Astrocyte of the cerebellum (primary cell): ENCODE data around the gene PSMF1.
"Not testable (repeated sequence)": the region's sequence is repeated elsewhere in the genome, so short reads cannot be mapped to it uniquely, and the experiment has no call there.

Experiments
- DNase-seq: peaks from one replicate; pipeline ENCODE4 v3.0.0-alpha.2; 2011; ENCODE audit warnings: low read depth
- H3K4me3 ChIP-seq: 2 replicates; pipeline ENCODE4 v1.5.1; 2011; ENCODE audit warnings: mild to moderate bottlenecking, low read depth, low read length, moderate library complexity
- CTCF ChIP-seq: IDR thresholded peaks from 2 replicates; pipeline ENCODE4 v1.5.1; 2012; ENCODE audit warnings: low read length, low read depth, moderate library complexity, mild to moderate bottlenecking; ENCODE audit errors: missing control alignments
- in situ Hi-C: cut with HindIII; loops from 2 replicates; pipeline ENCODE4 v1.10.0; 2017; ENCODE audit warnings: low sequenced_read_pairs

The PSMF1 gene

GRCh38 chr20:1137236-1137635, 18.8 kb downstream of the PSMF1 start:
- in situ Hi-C loops: no loop called here
- no peak overlapping the region for H3K4me3 ChIP-seq
- no peak for DNase-seq
- no peak for TF ChIP-seq CTCF

- in situ Hi-C loops: no loop called here
- no peak overlapping the region for H3K4me3 ChIP-seq
- no peak for TF ChIP-seq CTCF
- no peak for DNase-seq
Observed at GRCh38 chr20:1144401-1145172, 26.2 kb downstream of the PSMF1 start.

GRCh38 chr20:1146957-1147356, 28.6 kb downstream of the PSMF1 start:
- H3K4me3 ChIP-seq: no peak overlapping the region
- DNase-seq: no peak
- in situ Hi-C loops: no loop called here
- no peak for TF ChIP-seq CTCF

GRCh38 chr20:1149812-1150211, 31.4 kb downstream of the PSMF1 start:
- DNase-seq, in situ Hi-C loops, H3K4me3 ChIP-seq: not testable (repeated sequence)

GRCh38 chr20:1150218-1150617, 31.8 kb downstream of the PSMF1 start:
- no peak for DNase-seq
- in situ Hi-C loops: no loop called here
- H3K4me3 ChIP-seq: no peak overlapping the region
- TF ChIP-seq CTCF: no peak

GRCh38 chr20:1150968-1151367, 32.6 kb downstream of the PSMF1 start:
- in situ Hi-C loops: no loop called here
- no peak overlapping the region for H3K4me3 ChIP-seq
- DNase-seq: no peak
- no peak for TF ChIP-seq CTCF

- in situ Hi-C loops: no loop called here
- H3K4me3 ChIP-seq: no peak overlapping the region
- DNase-seq: no peak
- no peak for TF ChIP-seq CTCF
Observed at GRCh38 chr20:1154226-1154625, 35.8 kb downstream of the PSMF1 start.
